ENCODE measurements around the gene ASIC4.

ASIC4 gene

GRCh38 chr2:219515874-219516629 lies 1.8 kb downstream of the ASIC4 start:
- DNase-seq (ENCODE audit: low read depth in 2 of 2), result no peak

GRCh38 chr2:219516888-219517287 lies 2.6 kb downstream of the ASIC4 start:
- DNase-seq (ENCODE audit: low read depth in 2 of 2), result no peak

GRCh38 chr2:219517954-219518778 lies 3.9 kb downstream of the ASIC4 start:
- no peak for DNase-seq (ENCODE audit: low read depth in 2 of 2)

DNA sequence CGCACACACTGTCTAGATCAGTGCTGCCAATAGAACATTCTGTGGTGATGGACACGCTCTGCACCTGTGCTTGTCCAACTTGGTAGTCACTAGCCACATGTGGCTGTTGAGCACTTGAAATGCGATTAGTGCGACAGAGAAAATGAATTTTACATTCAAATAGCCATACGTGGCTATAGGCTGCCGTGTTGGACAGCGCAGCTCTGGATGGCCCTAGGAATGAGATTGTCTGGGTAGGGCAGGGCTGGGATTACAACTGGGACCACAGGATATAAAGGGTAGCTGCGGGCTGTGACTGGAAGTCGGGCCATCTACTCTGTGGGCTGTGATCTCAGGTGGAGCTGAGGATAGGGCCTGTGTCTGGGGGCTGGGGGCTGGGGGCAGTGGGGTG lies 5.2 kb downstream of the ASIC4 start:
- no peak for DNase-seq (ENCODE audit: low read depth in 2 of 2)

DNA sequence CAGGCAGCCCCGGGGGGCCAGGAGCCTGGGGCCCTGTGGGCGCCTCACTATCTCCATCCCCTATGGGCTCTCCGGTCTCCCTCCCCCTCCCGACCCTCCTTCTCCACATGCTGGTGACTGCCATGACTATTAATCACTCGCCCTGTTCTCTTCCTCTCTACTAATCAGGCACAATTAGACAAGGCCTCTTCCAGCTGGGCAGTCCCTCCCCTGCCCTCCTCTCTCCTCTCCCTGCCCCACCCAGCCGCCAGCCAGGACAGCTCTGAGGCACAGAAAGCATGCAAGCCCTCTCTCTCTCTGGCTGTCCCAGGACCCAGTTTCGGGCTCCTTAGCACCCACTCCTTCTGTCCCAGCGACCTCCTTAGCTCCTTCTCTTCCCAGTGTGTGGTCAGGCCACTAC lies 5.8 kb downstream of the ASIC4 start:
- no peak for DNase-seq (ENCODE audit: low read depth in 2 of 2)

DNA sequence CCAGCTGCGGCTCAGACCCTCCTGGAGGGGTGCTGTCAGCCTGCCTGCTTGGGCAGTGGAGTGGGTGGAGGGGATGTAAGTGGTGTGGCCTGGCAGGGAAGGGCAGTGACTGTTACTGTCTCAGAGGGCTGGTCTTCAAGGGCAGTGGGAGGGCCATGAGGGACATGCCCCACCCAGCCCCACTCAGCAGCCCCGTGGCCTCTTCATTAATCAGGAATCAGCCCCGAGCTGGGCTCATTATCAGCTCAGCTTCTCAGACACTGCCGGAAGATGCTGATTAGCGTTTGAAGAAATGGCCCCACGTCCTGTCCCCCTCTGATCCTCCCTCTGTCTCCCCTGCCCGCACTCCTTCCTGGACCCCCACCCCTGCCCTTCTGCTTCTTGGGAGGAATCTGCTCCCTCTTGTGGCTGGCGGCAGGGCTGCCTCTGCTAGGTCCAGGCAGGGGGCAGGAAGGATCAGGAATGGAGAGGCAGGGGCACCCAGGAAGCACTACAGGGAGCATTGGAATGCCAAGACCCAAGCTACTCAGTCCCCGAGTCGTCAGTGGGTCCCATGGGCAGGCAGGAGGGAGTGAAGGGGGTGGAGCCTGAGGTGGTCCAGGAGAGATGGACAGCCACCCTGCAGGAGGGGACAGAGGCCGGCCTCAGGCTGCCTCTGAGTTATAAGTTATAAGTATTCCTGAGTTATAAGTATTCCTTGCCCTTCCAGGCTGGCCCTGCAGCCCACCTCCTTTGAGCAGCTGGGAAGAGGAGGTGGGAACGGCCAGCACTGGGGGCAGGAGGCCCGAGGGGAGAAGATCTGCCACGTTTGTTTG lies 7.0 kb downstream of the ASIC4 start:
- no peak for DNase-seq (ENCODE audit: low read depth in 2 of 2)

DNA sequence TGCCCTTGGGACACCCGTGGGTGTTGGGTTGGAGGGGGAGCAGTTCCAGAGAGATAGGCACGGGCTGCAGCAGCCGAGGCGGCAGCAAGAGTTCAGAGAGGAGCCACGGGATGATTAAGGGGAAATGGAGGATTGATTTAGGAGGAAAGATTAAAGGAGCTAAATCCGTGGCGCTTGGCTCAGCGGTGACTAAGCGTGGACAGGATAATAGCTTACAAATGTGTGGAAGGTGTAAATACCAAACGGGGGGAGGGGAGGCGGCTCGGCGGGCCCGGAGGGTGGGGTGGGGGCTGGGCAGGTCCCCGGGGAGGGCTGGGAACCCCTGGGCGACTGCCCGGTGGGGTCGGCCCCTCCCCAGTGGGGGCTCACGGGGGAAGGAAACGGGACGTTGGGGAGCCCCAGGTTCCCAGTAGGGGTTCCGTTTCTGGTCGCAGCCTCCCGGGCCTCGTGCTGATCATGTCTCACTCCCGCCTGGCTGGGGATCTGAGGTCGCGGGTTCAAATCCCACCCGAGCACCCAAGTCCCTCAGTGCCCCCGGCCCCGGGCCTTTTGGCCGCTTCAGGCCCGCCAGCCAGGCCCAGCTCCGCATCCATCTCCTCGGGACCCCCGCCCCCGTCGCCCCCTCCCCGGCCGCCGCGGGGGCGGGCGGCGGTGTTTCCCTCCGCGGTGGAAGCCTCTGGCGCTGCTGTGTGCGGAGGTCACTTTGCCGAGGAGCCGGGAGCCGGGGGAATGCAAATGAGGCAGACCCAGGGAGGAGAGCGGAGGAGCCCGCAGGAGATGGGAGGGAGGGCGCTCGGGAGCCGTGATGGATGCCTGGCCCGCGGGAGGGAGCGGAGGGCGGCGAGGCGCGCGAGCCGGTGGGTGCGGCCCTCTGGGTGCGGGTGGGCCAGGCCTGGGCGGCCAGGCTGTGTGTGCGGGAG lies 8.1 kb downstream of the ASIC4 start:
- no peak for DNase-seq (ENCODE audit: low read depth in 2 of 2)

DNA sequence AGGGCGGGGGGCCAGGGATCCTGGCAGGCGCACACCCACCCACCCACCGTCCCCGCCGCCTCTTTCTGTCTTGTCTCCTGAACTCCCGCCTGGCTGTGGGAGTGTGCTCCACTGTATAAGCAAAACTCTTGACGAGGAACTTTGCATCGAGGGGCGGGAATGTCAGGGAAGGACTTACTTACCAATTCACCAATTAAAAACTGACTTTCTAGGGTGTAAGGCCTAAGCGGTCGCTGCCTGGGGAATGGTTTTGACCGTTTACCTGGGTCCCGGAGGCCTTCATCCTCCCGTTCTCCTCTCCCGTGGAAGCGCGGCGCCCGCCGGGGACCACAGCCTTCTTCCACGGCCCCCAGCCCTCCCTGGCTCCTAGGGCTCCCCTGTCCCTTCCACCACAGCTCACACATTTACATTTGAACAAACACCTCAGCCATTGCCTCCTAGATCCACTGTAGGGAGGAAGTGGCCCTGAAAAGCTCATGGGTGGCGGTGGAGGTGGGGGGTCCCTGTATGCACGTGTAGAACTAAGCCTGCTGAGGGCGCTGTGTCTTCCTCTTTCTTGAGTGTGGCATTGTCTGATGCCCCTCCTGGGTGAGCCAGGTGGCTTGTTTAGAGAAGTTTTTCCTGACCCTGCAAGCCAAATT lies 8.9 kb downstream of the ASIC4 start:
- no peak for DNase-seq (ENCODE audit: low read depth in 2 of 2)

DNA sequence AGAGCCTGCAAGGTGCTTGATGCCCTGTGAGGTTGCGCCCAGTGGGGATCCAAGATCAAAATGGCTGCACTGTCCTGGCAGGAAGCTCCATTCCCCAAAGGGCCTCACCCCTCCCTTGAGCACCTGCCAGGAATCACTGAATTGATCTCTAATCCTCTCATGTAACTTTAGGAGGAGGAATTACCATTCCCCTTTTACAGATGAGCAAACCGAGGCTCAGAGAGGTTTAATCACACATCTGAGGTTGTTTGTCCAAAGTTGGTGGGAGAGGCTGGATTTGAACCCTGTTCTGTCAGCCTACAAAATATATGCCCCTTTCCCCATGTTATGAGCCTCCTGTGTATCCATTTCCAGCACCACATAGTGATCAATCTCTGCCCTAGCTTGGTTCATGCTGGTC lies 10.5 kb downstream of the ASIC4 start:
- DNase-seq (ENCODE audit: low read depth in 2 of 2), result no peak

DNA sequence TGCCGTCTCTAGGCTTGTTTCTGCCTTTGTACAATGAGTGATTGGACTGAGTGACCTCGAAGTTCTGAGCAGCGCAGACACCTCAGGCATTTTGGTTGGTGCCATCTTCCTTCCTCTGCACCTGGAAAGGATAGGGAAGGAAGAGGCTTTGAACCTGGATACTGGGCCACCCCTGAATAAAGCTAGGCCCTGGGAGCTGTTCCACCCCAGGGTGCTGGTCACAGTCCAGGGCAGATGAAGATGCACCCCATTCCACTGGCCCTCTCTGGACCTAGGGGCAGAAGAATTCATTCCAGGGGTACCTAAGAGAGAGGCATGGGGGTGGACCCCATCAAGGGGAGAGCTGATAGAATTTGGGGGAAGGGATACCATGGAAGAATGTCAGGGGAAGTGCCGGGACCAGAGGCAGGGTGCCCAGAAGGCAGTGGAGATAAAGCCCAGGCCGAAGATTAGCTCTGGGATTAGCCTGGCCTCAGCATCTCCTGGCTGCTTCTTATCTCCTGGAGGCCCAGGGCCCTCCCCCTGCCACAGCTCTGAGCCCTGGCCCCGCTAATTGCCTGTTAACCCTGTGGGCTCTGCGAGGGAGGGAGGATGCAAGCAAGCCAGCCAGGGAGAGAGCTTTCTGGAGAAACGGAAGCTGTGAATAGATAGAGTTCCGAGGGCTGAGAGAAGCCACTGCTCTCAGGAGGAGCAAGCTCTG lies 11.4 kb downstream of the ASIC4 start:
- DNase-seq (ENCODE audit: low read depth in 2 of 2), result no peak

DNA sequence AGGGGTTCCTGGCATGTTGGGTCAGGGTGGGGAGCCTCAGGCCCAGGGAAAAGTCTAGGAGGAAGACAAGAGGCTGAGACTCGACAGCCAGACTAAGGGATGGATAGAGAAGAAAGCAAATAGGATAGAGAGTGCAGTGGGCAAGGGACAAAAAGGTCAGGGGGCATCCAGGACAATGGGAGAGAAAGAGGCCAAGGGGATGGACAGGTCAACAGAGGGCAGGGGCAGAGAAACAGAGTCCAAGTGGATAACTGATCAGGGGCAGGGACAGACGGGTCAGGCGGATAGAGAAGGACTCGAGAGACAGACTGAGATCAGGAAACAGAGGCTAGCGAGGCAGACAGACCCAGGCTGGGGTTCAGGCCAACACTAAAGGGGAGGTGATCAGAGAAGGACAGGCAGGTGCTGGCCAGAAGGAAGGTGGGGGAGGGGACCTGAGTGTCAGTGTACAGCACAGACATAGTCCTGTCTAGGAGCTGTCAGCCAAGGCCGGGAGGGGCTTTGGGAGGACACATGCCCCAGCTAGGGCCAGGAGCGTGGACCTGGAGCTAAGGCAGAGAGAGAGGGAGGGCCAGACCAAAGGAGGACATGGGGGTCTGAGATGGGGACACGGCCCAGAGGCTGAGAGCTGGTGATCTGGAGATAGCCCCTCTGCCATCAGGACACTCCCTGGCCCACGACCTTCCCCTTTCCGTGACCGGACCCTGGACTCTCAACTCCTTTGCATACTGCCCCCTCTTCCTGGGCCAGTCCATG lies 12.2 kb downstream of the ASIC4 start:
- no peak for DNase-seq (ENCODE audit: low read depth in 2 of 2)

- no peak for DNase-seq (ENCODE audit: low read depth in 2 of 2)
Measured at GRCh38 chr2:219527076-219527394, 12.8 kb downstream of the ASIC4 start.

GRCh38 chr2:219527472-219527871 lies 13.2 kb downstream of the ASIC4 start:
- DNase-seq (ENCODE audit: low read depth in 2 of 2), result no peak

- DNase-seq (ENCODE audit: low read depth in 2 of 2), result peak; percentile 72 to 80
Measured at GRCh38 chr2:219530048-219530963, 16.0 kb downstream of the ASIC4 start.

GRCh38 chr2:219531639-219532377 lies 17.5 kb downstream of the ASIC4 start:
- DNase-seq (ENCODE audit: low read depth in 2 of 2), result no peak

- DNase-seq (ENCODE audit: low read depth in 2 of 2), result no peak
Measured at GRCh38 chr2:219532378-219532649, 18.0 kb downstream of the ASIC4 start.

DNA sequence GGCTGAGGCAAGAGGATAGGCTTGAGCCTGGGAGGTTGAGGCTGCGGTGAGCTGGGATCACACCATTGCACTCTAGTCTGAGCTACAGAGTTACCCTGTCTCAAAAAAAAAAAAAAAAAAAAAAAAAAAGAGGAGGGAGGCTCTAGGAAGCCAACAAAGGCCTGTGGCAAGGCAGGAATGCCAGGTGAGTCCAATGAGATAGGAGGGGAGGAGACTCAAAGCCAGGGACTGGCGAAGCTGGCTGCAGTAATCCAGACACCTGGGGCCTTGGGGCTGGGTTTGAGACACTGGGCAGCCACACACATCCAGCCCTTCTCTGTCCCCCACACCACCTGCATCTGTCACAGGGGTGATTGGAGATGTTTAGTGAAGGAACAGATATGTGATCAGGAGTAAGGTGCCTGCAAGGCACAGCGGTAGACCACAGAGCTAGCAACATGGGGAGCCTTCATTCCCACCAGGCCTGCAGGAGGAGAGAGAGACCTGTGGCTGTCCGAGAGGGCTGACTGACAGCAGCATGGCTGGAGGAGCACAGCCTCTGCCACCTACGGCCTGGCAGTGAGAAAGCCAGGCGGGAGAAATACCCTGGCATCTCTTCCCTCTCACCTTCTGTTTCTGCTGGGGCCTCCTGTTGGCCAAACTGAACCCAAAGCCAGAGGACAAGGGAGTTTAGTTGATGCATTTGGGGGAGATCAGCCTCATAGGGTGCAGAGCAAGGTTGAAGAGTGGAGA lies 19.8 kb downstream of the ASIC4 start:
- no peak for DNase-seq (ENCODE audit: low read depth in 2 of 2)

Measured in stimulated activated CD4-positive, alpha-beta T cell treated with anti-CD3 and anti-CD28 coated beads, Interleukin-15, amount 100 ng/mL, for 48 hours (primary cell).